ENCODE results near the gene HIVEP3.

DNA sequence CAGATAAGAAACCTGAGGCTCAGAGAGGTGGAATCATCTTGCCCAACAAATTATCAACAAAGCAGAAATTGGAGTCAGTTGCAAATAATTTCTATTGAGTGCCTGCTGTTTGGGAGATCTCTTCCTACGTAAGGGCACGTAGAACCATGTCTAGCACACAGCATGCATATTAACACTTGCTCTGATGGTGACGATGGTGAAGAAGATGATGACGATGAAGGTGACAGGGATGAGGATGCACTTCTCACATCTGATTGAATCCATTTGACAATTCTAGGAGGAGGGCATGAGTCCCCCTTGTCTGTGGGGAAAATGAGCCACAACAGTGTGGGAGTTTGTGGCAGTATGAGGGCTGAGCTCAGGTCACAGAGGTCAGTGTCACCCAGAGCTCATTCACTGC is 183.6 kb downstream of the HIVEP3 start:
- TF ChIP-seq, protein P1, sequence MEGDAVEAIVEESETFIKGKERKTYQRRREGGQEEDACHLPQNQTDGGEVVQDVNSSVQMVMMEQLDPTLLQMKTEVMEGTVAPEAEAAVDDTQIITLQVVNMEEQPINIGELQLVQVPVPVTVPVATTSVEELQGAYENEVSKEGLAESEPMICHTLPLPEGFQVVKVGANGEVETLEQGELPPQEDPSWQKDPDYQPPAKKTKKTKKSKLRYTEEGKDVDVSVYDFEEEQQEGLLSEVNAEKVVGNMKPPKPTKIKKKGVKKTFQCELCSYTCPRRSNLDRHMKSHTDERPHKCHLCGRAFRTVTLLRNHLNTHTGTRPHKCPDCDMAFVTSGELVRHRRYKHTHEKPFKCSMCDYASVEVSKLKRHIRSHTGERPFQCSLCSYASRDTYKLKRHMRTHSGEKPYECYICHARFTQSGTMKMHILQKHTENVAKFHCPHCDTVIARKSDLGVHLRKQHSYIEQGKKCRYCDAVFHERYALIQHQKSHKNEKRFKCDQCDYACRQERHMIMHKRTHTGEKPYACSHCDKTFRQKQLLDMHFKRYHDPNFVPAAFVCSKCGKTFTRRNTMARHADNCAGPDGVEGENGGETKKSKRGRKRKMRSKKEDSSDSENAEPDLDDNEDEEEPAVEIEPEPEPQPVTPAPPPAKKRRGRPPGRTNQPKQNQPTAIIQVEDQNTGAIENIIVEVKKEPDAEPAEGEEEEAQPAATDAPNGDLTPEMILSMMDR (IDR thresholded peaks at IDR 0.05) = no peak
- TF ChIP-seq EP300 (IDR thresholded peaks at IDR 0.05) = no peak
- no peak for TF ChIP-seq POLR2AphosphoS5 (IDR thresholded peaks at IDR 0.05)
- no peak for TF ChIP-seq POLR2A (IDR thresholded peaks at IDR 0.05)
